ENCODE measurements around the gene CYP2C9. TPM values are rescaled to one million over a fixed set of nuclear protein-coding genes. Genes with fewer than 3 reads are reported as not detected.
"Not testable (repeated sequence)": the region's sequence is repeated elsewhere in the genome, so short reads cannot be mapped to it uniquely, and the experiment has no call there.

CYP2C9 gene
- total RNA-seq (2014; rRNA removed), result not detected in 2 replicates
- polyA plus RNA-seq (2012), result not detected

DNA sequence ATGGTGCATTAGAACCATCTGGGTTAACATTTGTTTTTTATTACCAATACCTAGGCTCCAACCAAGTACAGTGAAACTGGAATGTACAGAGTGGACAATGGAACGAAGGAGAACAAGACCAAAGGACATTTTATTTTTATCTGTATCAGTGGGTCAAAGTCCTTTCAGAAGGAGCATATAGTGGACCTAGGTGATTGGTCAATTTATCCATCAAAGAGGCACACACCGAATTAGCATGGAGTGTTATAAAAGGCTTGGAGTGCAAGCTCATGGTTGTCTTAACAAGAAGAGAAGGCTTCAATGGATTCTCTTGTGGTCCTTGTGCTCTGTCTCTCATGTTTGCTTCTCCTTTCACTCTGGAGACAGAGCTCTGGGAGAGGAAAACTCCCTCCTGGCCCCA lies at the start of gene CYP2C9:
Gene CYP2C9, plus strand, starts transcription at position 276 of the 400 bp plus-strand sequence. Its CDS starts 25 bp downstream, at position 301.
- no peak for DNase-seq (ENCODE audit: low read depth)

DNA sequence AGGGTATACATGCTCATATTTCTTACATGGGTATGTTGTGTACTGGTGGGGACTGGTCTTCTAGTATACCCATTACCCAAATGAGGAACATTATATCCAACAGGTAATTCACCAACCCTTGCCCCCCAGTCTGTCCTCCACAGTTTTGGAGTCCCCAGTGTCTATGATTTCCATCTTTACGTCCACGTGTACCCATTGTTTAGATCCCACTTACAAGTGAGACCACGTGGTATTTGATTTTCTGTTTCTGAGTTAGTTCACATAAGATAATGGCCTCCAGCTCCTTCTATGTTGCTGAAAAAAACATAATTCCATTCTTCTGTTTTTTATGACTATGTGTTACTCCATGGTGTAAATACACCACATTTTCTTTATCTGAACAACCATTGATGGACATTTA lies 49.3 kb upstream of the CYP2C9 start:
- DNase-seq (ENCODE audit: low read depth), result no peak

DNA sequence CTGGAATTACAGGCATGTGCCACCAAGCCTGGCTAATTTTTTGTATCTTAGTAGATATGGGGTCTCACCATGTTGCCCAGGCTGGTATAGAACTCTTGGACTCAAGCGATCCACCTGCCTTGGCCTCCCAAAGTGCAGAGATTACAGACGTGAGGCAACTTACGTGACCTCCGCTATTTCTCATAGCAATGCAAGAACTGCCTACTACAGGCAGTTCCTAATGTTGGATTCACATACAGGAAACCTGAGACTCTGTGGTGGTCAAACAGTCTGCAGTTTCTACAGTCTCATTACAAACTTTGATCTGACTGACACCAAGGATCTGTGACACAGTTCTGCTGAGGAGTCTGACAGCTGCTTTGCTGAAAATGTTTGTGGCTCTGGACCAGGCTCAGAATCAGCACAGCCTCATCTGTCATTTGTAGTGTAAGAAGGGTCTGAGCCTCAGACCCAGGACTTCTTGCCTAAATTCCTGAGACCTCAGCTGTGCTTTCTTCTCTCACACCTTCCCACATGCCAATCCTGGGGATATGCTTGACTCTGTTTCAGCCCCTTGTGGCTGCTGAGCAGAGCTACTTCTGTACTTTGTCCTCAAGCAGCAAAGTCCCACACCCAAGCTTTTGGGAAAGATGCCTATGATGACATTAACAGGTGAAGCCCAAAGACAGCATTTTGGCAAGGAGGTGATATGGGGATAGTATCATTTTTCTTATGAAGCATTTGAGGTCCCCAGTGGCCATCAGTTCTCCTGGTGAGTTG lies 48.0 kb upstream of the CYP2C9 start:
- no peak for DNase-seq (ENCODE audit: low read depth)

- DNase-seq (ENCODE audit: low read depth), result not testable (repeated sequence)
Measured at GRCh38 chr10:94898414-94898813, 40.0 kb upstream of the CYP2C9 start.

DNA sequence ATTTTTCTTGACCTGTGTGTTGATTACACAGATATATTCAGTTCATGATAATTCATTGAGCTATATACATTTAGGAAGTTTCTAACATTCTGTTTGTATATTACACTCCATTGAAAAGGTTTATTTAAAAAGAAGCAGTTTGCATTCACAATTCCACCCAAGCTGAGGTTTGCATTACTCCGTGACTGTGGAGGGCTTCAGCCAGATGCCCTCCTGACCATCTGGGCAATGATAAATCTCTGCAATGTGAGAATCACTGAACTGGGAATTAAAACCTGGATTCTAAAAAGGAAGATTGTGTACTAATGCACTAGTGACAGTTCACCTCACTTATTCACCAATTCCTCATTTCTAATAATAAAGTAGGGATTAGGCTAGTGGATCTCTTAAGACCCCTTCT lies 36.4 kb upstream of the CYP2C9 start:
- DNase-seq (ENCODE audit: low read depth), result no peak

GRCh38 chr10:94902570-94902969 lies 35.9 kb upstream of the CYP2C9 start:
- DNase-seq (ENCODE audit: low read depth), result no peak

- DNase-seq (ENCODE audit: low read depth), result not testable (repeated sequence)
Measured at GRCh38 chr10:94904506-94905148, 33.8 kb upstream of the CYP2C9 start.

DNA sequence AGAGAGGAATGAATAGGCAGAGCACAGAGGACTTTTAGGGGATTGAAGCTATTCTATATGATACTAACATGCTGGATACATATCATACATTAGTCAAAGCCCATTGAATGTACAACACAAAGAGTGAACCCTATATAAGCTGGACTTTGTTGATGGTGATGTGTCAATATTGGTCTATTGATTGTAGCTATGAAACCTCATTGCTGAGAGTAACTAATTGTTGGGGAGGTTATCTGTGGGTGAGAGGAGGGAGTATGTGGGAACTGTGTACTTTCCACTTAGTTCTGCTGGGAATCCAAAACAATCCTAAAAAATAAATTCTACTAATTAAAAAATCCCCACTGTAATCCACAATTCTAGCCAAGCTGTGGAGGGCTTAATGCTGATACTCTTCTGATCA lies 22.0 kb upstream of the CYP2C9 start:
- no peak for DNase-seq (ENCODE audit: low read depth)

- DNase-seq (ENCODE audit: low read depth), result no peak
Measured at GRCh38 chr10:94936721-94937120, 1.7 kb upstream of the CYP2C9 start.

DNA sequence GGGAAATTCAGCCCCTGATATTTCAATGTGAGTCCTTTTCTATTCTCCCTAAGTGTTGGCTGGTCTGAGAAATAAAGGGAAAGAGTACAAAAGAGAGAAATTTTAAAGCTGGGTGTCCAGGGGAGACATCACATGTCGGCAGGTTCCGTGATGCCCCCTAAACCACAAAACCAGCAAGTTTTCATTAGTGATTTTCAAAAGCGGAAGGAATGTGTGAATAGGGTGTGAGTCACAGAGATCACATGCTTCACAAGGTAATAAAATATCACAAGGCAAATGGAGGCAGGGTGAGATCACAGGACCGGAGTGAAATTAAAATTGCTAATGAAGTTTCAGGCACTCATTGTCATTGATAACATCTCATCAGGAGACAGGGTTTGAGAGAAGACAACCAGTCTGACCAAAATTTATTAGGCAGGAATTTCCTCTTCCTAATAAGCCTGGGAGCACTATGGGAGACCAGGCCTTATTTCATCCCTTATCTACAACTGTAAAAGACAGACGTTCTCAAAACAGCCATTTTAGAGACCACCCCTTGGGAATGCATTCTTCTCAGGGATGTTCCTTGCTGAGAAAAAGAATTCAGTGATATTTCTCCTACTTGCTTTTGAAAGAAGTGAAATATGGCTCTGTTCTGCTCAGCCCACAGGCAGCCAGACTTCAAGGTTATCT lies 5.1 kb downstream of the CYP2C9 start:
- not testable (repeated sequence) for DNase-seq (ENCODE audit: low read depth)

DNA sequence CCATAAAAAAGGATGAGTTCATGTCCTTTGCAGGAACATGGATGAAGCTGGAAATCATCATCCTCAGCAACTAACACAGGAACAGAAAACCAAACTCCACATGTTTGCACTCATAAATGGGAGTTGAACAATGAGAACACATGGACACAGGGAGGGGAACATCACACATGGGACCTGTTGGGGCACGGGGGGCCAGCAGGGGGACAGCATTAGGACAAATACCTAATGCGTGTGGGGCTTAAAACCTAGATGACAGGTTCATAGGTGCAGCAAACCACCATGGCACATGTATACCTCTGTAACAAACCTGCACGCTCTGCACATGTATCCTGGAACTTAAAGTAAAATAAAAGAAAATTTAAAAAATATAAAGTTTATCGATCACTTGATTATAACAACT lies 7.7 kb downstream of the CYP2C9 start:
- not testable (repeated sequence) for DNase-seq (ENCODE audit: low read depth)

- peak; percentile 14 for DNase-seq (ENCODE audit: low read depth)
Measured at GRCh38 chr10:94963901-94964300, 25.4 kb downstream of the CYP2C9 start.

GRCh38 chr10:94983555-94983954 lies 45.1 kb downstream of the CYP2C9 start:
- no peak for DNase-seq (ENCODE audit: low read depth)

DNA sequence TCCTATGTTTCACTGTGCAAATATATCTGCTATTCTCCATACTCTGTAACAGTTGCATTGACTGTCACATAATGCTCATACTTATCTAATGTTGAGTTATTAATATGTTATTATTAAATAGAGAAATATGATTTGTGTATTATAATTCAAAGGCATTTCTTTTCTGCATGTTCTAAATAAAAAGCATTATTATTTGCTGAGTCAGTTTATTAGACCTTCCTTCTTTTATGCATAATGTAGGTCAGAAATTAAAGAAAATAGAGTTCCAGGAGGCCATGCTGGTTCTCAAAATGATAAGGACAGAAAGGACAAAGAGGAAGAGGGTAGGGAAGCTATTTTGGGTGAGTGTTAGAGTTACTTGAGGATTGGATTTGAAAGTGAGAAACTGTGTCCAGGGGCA lies 50.7 kb downstream of the CYP2C9 start:
- no peak for DNase-seq (ENCODE audit: low read depth)

DNA sequence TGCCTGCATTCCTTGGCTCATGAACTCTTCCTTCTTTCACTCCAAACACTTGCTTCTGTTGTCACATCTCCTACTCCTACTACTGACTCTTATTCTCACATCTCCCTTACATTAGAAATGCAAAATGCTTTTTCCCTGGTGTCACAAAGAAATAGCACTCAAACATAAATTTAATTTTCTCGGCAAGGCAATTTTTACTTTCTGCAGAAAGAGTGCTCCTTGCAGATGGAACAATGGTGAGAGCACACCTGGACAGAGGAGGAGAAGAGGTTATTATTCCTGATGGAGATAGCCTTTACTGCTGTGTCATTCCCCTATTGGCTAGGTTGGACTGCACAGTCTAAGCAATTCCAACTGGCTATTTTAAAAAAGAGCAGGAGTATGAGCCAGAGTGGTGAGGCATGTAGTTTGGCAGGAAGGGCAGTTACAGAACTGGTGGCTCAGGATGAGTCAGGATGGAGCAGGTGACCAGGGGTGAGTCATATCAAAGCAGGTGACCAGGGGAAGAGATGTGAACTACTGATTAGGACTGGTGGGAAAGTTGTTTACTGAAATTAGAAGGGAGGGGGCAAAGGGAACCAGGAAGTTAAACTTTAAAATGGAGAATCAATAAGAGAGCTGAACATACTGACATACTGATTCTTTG lies 52.9 kb downstream of the CYP2C9 start:
- peak; percentile 1 for DNase-seq (ENCODE audit: low read depth)

DNA sequence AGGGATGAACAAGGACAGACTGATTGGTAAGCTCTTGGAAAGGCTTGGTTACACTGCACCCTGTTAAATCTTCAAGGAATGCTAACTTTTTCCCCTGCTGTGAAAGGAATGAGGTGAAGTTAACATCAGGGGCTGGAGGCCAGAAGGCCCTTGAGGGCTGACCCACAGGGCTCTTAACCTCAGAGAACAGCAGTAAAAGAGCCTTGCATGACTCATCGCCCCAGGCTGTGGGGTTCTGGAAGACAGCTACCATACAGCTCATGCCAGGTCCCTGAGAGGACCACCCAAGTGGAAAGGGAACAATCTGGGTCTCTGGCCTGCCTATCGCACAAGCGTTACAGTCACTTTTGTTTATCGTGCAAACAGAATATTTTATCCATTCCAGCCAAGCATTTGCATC lies 54.4 kb downstream of the CYP2C9 start:
- DNase-seq (ENCODE audit: low read depth), result no peak

GRCh38 chr10:94997741-94998174 lies 59.3 kb downstream of the CYP2C9 start:
- no peak for DNase-seq (ENCODE audit: low read depth)

DNA sequence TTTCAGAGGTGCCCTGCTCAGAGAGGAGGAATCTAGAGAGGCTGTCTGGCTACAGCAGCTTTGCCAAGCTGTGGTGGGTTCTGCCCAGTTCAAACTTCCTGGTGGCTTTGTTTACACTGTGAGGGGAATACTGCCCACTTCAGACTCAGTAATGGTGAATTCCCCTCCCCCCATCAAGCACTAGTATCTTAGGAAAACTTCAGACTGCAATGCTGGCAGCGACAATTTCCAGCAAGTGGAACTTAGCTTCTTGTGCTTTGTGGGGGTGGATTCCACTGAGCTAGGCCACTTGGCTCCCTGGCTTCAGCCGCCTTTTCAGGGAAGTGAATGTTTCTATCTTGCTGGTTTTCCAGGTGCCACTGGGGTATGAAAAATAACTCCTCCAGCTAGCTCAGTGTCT lies 88.0 kb downstream of the CYP2C9 start:
- DNase-seq (ENCODE audit: low read depth), result no peak

GRCh38 chr10:95031656-95032055 lies 93.2 kb downstream of the CYP2C9 start:
- no peak for DNase-seq (ENCODE audit: low read depth)

DNA sequence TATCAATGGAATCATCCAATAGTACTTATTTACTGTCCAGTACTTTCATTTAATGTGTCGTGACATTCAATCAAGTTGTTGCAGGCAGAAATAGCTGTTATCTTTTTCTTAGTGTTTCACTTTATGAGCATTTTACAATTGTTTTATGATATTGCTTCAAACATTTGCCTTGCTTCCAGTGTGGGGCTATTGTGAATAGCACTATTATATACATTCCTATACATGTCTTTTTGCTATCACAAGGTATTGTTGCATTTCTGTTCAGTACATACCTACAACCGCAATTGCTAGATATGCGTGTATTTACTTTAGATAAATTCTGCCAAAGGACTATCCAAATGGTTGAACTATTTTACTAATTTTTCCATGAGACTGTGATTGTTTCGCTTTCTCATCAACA lies 95.9 kb downstream of the CYP2C9 start:
- no peak for DNase-seq (ENCODE audit: low read depth)

DNA sequence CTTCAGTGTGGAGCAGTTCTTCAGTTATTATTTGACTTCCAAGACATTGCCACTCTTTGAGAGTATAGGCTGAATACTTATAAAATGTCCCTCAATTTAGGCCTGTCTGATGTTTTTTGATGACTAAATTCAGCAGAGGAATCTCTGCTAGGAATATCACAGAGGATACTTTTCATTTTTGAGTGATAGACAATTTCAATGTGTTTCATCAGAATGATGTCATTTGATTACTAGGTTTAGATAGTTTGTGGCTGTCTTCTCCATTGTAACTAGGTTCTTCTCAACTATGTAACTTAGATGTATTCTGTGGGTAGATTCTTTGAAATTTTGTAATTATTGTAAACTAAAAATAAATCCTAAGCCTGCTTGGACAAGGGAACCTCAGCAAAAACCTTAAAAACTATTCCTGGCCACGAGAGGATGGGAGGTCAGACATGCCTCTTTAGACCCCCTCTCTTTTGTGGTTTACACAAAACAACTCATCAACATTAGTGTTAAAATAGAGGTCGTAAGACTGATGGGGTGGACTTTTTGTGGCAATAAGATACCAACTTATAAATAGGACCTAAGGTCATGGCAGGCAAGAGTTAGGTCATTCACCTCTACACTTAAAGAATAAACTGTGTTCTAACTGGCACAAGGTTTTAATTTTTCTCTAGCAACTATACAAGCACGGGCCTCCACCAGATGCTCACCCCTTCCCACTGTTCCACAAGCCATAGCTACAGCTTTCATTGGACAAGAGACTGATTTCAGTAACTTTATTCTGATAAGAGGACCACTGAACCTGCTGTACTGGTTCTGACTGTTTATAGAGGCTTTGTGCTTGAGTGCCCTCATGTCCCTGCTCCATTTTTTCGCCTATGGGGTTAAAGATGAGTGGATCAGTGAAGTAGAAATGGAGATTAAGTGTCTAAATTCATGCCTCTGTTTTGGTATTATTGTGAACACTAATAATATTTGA lies 97.2 kb downstream of the CYP2C9 start:
- no peak for DNase-seq (ENCODE audit: low read depth)
